GM18907 (cell line): ENCODE data around the gene STX5.
"Not testable (repeated sequence)": the region's sequence is repeated elsewhere in the genome, so short reads cannot be mapped to it uniquely, and the experiment has no call there.

ENCODE experiments used
- ATAC-seq: cut with Tn5 transposase; IDR thresholded peaks from one replicate; pipeline ENCODE4 v1.9.1; 2021; ENCODE audit warnings: mild to moderate bottlenecking, moderate library complexity; ENCODE audit not compliant: unreplicated experiment

Gene STX5

DNA sequence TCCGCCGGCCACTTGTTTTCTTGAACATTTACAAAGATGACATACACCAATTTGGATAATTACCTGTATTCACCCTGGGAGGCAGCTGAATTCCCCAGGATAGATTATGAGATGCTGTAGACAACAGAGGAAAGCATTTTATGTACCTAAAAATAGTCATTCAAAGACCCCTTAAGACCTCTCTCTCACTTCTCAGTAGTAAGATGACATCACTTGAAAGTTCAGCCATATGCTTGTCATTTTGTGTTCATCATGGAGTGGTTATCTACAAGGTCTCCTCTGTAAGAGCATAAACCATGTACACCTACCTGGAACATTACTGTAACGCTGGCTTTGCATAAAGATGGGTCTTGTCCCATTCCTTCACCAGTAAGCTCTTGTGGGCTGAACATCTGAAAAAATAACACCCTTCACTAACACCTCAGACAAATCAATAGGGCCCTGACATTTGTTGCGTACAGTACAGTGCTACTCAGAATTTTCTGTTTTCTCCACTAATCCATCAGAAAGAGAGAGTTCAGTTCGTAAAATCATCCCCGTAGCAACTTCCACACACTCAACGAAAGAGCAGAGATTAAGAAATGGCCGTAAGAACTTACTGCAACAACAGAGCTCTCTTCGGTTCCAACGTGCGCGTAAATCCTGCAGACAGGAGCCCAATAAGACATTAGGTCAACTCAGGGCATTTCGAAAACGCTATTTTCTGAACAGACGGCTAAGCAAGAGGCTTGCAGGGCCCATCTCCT is 23.1 kb upstream of the STX5 start:
- ATAC-seq = no peak

DNA sequence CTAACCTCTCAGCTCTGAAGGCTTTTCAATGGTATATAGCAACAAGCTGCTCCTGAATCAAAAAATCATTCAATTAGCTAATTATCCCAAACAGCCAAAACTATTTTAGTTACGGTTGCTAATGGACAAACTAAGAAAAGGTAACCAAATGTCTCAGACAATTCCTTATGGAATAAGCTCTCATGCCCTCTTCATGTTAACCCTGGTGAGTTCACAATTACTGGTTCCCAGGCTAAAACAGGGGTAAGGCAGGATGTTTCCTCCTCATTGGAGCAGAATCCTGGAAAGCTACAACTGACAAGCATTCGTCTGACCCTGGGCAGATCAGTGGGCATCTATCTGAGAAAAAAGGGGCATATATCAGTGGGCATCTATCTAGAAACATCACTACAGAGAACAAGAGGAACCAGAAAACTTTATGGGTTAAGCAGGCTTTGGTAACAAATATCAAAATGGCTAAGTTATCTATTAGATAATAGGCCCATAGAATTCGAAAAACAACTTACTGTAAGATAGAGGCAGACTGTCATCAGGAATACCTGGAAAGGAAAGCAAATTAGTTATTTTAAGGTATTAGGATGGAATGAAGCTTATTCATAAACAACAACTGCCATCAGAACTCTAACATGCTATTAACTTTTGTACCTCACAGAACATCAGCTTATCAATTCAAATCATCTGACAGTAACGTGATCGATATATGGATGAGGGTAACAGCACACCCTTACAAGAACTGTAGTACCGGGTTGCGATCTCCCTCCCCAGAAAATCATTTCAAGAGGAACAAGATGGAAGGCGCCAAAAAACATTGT is 22.4 kb upstream of the STX5 start:
- no peak for ATAC-seq

DNA sequence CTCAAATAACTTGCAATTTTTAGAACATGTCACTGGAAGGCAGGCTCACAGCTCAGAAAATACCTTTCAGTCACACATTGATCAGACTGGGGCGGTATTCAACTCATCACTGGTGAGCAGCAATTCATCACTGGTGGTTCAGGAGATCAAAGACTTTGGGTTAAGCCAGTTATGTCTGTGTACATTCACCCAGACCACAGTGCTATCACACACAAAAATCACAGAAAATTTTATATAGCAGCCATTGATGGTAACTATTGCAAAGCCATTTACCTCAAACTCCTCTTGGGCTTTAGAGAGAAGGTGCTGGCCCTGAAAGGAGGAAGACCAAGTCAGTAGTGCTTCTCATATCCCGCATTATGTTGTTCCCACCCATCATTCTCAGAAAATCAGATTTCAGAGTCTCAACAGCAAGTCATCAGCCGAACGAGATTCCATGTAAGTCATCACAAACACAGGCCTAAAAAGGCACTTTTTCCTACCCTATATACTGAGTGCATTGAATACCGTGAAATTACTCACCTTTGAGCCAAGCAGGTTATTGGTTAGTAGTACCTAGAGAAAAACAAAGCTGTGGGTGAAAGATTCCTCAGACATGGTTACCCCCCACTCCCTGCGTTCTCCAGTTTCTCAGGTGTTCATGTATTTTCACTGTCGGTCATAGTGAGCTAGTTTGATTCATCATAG is 21.6 kb upstream of the STX5 start:
- ATAC-seq = no peak

DNA sequence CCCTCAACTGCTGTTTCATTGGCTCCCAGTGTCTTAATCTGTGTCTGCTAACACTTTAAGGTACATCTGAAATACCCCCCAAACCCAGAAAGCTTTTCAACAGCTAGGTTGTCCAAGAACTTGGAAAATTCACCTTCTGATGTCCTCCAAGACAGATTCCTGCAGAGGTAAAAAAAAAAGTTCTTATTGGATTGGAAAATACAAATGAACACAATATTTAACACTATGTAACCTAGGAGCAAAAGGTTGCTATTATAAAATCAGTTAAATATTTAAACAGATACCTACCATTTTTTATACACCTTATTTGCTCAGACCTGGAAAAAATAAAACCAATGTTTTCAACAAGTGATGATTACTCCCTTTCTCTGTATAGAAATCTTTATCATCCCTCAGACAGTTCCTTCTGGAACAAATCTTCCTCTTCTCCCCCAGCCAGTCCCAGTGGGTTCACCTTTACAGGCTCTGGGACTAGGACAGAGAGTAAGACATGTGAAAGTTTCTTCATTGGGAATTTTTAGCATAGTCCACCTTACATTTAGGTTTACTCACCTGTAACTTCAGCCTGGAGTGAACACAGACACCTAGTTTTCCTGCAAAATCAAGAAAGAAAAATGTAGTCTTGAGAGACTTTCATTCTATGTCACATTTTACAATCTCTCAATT is 20.8 kb upstream of the STX5 start:
- ATAC-seq = no peak

DNA sequence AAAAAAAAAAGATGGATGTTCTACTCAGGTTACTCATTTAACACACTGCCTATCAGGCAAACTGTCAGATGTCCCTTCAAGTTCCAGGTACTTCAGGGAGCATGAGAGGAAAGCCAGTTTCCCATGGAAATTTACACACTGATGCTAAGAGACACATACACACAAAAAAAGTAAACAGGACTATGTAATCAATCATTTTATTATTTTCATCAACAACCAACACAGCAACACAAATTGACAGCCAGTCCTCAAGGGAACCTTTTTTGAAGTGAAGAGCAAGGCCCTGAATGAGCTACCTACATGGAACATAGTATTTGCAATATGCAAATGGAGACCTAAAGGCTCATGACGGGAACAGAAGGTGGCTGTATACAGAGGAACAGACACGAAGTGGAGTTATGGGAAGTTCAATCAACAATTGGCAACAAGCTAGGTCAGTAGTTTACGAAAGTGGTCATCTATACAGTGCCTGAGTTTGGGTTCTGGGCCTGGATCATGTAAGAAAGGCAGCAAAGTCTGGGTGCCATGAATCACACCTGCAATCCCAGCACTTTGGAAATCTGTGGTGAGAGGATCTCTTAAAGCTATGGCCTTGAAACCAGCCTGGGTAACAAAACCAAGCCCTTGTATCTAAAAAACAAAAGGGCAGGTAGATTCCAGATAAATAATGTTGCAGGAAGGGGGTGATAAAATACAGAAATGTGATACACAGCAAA is 20.1 kb upstream of the STX5 start:
- no peak for ATAC-seq

DNA sequence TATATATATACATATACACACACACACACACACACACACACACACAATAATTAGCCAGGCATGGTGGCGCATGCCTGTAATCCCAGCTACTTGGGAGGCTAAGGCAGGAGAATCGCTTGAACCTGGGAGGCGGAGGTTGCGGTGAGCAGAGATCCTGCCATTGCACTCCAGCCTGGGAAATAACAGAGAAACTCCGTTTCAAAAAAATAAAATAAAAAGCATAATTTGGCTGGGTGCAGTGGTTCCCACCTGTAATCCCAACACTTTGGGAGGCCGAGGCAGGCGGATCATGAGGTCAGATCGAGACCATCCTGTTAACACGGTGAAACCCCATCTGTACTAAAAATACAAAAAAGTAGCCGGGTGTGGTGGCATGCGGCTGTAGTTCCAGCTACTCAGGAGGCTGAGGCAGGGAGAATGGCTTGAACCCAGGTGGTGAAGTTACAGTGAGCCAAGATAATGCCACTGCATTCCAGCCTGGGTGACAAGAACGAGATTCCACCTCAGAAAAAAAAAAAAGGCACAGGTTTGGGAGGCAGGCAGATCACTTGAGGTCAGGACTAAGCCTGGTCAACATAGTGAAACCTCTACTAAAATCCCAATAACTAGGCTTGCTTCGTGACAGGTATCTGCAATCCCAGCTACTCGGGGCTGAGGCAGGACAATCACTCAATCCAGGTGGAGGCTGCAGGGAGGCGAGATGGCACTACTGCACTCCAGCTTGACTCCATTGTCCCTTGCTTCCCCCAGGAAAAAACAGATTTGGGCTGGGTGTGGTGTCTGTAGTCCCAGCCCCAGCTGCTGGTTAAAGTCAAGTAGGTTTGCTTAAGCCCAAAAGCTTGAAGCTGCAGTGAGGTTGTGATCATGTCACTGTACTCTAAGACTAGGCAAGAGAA is 19.3 kb upstream of the STX5 start:
- no peak for ATAC-seq

DNA sequence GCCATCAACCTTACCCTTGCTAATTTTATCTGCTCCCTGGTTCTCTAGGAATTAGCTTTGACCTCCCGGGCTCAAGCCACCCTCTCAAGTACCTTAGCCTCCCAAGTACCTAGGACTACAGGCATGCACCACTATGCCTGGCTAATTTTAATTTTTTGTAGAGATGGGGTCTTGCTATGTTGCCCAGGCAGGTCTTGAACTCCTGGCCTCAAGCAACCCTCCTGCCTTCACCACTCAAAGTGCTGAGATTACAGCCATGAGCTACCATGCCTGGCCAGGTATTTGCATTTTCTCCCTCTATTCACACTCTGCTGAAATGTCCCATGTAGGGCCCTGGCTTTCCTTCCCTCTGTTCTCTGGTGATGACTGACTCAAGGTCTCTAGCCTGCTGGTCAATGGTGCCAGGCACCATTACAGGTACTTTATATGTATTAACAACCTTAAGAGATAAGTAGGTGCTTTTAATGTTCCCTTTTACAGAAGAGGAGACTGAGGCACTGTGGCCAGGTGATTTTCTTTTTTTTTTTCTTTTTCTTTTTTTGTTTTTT is 16.0 kb upstream of the STX5 start:
- no peak for ATAC-seq

DNA sequence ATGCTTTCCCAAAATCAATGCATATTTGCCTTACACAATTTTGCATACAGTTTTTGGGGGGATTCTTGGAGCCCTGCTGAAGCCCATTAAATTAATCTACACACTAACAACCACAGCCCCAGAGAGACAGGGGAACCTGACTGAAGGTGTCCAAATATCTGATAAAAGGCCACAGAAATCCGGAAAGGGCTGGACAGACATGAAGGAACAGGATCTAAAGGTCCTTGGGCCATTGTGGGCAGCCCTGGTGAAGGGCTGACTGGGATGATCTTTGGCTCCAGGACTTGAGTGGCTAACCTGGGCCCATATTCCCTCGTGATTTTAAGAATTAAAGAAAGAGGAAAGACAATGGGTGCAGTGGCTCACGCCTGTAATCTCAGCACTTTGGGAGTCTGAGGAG is 14.3 kb upstream of the STX5 start:
- no peak for ATAC-seq

DNA sequence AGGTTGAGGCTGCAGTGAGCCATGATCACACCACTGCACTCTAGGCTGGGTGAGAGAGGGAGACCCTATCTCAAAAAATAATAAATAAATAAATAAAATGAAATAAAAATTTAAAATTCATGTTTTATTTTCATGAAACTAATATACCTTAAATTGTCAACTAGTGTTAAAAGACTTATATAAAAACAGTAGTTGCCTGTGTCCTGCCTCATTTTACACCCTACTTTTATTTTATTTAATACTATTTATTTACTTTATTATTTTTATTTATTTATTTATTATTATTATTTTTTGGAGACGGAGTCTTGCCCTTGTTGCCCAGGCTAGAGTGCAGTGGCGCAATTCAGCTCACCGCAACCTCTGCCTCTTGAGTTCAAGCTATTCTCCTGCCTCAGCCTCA is 12.3 kb upstream of the STX5 start:
- no peak for ATAC-seq

DNA sequence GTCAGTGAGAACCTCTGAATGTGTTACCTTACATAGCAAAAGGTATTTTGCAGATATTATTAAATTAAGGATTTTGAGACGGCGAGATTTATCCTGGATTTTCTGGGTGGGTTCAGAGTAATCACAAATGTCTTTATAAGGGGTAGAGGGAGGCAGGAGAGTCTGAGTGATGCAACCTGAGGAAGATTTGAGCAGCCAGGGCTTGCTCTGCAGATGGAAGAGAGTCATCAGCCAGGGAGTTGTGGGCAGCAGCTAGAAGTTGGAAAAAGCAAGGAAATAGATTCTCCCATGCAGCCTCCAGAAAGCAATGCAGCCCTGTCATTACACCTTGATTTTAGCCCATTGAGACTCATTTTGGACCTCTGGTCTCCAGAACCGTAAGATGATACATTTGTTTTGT is 11.6 kb upstream of the STX5 start:
- no peak for ATAC-seq

DNA sequence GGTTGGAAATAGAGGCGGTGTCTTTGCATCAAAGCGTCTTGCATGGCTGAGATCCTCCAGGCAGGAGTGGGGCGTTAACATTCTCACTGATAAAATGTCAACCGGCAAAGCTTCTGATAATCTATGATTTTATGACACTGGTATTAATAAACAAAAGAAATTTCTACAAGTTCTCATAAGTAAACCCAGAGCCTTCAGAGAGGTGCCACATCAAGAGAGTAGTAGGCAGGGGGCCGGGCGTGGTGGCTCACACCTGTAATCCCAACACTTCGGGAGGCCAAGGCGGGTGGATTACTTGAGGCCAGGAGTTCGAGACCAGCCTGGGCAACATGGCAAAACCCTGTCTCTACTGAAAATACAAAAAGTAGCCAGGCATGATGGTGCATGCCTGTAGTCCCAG is 11.0 kb upstream of the STX5 start:
- not testable (repeated sequence) for ATAC-seq

DNA sequence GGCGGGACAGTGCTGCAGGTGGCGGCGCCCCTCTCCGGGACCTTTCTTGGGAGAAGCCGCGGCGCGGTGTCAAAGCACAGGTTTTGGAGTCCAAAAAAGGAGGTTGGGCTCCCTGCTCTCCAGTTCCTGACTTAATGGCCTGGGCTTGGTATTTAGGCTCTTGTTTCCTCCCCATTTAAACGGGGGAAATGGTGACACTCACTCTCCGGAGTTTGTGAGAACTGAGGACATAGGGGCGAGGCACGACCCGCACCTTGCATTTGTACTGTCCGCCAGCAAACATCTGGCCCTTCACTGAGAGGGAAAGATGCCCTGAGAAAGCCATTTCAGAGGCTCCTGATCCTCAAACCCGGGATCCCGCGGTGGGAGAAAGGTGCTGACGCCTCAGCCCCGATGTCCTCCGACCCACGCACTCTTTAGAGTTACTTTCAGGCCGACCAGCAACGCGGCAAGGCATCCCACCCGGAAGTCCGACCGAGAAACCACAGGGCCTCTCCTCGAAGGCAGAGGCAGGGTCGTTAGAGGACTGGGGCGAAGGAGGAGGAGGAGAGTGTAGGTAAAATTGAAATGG is 10.4 kb upstream of the STX5 start:
- no peak for ATAC-seq

DNA sequence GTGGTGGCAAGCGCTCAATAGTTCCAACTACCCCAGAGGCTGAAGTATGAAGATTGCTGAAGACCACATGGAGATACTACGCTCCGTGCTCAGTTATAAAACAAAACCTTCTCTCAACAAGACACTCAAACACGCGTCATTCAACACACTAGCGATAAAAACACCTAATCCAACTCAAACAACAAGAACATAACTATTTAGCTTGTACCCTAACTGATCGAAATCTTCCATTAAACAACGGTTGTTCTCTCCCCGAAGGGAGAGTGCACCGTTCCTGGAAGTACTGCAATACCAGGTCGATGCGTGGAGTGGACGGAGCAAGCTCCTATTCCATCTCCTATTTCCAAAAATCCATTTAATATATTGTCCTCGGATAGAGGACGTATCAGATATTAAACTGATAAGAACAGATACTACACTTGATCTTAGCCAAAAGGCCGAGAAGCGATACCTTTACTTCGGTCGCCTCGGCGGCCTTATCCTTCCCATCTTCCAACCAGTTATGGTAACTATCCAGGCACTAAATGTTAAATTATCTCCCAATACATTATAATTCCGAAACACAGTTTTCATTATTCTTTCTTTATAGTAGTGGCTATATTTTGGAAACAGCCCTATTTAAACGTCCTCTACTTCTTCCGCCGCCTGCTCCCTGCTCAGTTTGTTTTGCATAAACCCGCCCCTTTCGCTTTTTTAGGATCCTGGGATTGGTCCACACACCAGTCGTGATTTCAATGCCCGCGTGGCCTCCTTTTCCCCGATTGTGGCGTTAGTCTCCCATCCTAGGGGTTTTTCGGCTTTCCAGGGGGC is 9.7 kb upstream of the STX5 start:
- ATAC-seq = peak; percentile 59

DNA sequence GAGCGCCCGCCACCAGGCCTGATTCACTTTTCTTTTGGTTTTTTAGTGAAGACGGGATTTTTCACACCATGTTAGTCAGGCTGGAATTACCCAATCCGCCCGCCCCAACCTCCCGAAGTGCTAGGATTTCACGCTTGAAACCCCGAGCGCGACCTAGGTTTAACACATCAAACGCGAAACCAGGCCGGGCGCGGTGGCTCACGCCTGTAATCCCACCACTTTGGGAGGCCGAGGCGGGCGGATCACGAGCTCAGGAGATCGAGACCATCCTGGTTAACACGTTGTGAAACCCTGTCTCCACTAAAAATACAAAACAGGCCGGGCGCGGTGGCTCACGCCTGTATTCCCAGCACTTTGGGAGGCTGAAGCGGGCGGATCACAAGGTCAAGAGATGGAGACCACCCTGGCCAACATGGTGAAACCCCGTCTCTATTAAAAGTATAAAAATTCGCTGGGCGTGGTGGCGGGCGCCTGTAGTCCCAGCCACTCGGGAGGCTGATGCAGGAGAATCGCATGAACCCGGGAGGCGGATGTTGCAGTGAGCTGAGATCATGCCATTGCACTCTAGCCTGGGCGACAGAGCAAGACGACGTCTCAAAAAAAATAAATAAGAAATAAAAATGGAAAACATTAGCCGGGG is 9.0 kb upstream of the STX5 start:
- not testable (repeated sequence) for ATAC-seq

DNA sequence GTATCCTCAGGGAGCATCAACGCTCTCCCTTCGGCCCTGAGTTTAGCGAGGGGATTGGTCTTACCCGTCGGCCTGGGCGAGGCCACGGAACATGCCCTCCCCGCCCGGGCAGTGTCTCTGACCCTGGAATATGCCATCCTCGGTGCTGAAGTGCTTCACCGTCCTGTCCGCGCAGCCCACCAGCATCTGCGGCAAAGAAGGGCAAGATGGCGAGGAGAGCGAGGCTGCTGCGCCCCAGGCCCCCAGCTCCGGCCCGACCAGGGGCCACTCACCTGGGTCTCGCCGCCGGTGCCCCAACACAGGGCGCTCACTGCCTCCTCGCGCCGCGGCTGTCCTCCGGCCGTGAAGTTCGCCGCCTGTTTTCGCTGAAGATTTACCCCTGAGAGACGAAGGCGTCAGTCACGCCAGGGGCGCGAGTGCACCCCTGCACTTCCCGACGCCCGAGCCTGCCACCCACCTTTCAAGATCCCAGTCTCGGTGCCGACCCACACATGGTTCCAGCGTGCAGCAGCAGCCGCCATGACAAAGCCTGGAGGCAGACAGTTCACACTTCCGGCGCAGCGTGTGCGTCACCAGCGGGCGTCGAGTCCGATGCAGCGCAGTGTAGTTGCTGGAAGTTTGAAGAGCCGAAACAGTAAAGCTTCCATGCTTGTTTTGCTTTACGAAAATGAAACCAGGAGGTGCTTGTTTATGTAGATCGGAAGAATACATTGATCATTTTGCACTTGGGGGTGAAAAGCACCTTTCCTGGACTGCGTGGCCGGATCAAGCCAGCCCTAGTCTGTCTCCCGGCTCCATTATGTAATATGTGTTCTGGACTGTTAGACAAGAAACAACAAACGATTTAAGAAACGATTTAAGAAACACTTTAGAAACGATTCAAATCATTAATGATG is 7.4 kb upstream of the STX5 start, which contains the start of gene WDR74:
TSS of gene WDR74 (minus strand) at position 541 of the 896 bp plus-strand sequence. CDS start at position 521, 20 bp downstream.
- peak; percentile 51 for ATAC-seq

DNA sequence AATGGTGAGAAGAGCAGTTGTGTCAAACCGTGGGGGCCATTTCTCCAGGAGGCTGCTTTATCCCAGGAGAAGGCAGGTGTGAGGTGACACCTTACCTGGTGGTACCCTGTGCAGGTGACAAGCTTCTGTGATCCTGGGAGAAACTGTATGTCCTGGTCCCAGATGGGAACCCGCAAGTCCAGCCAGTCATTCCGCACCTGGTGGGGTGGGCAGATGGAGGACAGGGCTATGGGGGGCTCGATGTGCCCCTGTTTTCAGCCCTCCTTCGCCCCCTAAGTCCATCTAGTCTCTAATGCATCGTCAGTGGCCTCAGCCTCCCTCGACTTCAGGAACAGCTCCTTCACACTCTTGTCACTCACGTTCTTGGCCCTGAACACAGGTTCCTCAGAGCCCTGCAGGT is 3.5 kb upstream of the STX5 start:
- no peak for ATAC-seq
